Measurements from ENCODE around the gene DDIT3.
"Not testable (repeated sequence)": the region's sequence is repeated elsewhere in the genome, so short reads cannot be mapped to it uniquely, and the experiment has no call there.

The DDIT3 gene

GRCh38 chr12:57524814-57525614, 4.7 kb upstream of the DDIT3 start:
- DNase-seq, result no peak

GRCh38 chr12:57523706-57524614, 3.6 kb upstream of the DDIT3 start:
- DNase-seq, result no peak

- peak; percentile 90 for DNase-seq
Observed at GRCh38 chr12:57522887-57523705, 2.8 kb upstream of the DDIT3 start.

- peak; percentile 96 for DNase-seq
Observed at GRCh38 chr12:57522011-57522886, 1.9 kb upstream of the DDIT3 start, which contains the start of gene MBD6. MBD6 (plus strand) TSS chr12:57522824; CDS start chr12:57524304, 1,480 bp downstream.

- DNase-seq, result peak; percentile 95
Observed at GRCh38 chr12:57521525-57522010, 1.3 kb upstream of the DDIT3 start.

GRCh38 chr12:57519796-57520052, 590 bp downstream of the DDIT3 start:
- DNase-seq, result peak; percentile 84

GRCh38 chr12:57518920-57519795, 1.2 kb downstream of the DDIT3 start:
- peak; percentile 81 for DNase-seq

- DNase-seq, result no peak
Observed at GRCh38 chr12:57518176-57518919, 2.0 kb downstream of the DDIT3 start.

- DNase-seq, result not testable (repeated sequence)
Observed at GRCh38 chr12:57517718-57518117, 2.6 kb downstream of the DDIT3 start.

GRCh38 chr12:57517187-57517586, 3.1 kb downstream of the DDIT3 start:
- peak; percentile 74 for DNase-seq

- no peak for DNase-seq
Observed at GRCh38 chr12:57516617-57517153, 3.6 kb downstream of the DDIT3 start.

- no peak for DNase-seq
Observed at GRCh38 chr12:57515934-57516541, 4.3 kb downstream of the DDIT3 start.

- DNase-seq, result no peak
Observed at GRCh38 chr12:57515408-57515933, 4.8 kb downstream of the DDIT3 start.

- DNase-seq, result no peak
Observed at GRCh38 chr12:57514720-57515407, 5.5 kb downstream of the DDIT3 start.

GRCh38 chr12:57514246-57514645, 6.1 kb downstream of the DDIT3 start:
- not testable (repeated sequence) for DNase-seq

GRCh38 chr12:57513677-57514076, 6.6 kb downstream of the DDIT3 start:
- DNase-seq, result not testable (repeated sequence)

GRCh38 chr12:57513266-57513665, 7.0 kb downstream of the DDIT3 start:
- no peak for DNase-seq

GRCh38 chr12:57512665-57513064, 7.6 kb downstream of the DDIT3 start:
- no peak for DNase-seq
